K562 (cell line): Measurements from ENCODE around the gene ZP3. TPM values are rescaled to one million over a fixed set of nuclear protein-coding genes. Genes with fewer than 3 reads are reported as not detected.

Source experiments
- ARNT ChIP-seq, 2 experiments: fragments of 450-650 bp; IDR thresholded peaks; 2 replicates each; pipeline ENCODE4 v1.6.1; 2016; ENCODE audit warnings: mild to moderate bottlenecking in 1 of 2
- CBX2 ChIP-seq: fragments of 200-600 bp; sonication (generic); IDR thresholded peaks from one replicate; pipeline ENCODE4 v1.6.1; 2012; ENCODE audit warnings: mild to moderate bottlenecking, low read length, inconsistent platforms; ENCODE audit not compliant: insufficient read depth, poor library complexity, severe bottlenecking
- GATAD2A ChIP-seq: fragments of 450-650 bp; IDR thresholded peaks from 2 replicates; pipeline ENCODE4 v1.6.1; 2017
- GTF2A2 ChIP-seq: IDR thresholded peaks from 2 replicates; pipeline ENCODE4 v1.6.1; 2016; ENCODE audit warnings: mild to moderate bottlenecking, missing genetic modification characterization, missing compliant biosample characterization
- ILK ChIP-seq: fragments of 450-650 bp; IDR thresholded peaks from 2 replicates; pipeline ENCODE4 v1.6.1; 2016; ENCODE audit warnings: missing genetic modification characterization, low read depth, mild to moderate bottlenecking, missing compliant biosample characterization, moderate library complexity, borderline replicate concordance
- KDM5B ChIP-seq: fragments of 200-600 bp; sonication (generic); IDR thresholded peaks from 2 replicates; pipeline ENCODE4 v1.6.1; 2012; ENCODE audit warnings: low read depth, mild to moderate bottlenecking, moderate library complexity, low read length, control low read depth, inconsistent platforms; ENCODE audit not compliant: insufficient replicate concordance
- KLF10 ChIP-seq: fragments of 250-450 bp; sonication (Bioruptor Pico); IDR thresholded peaks from 2 replicates; pipeline ENCODE4 v1.6.1; 2021; ENCODE audit warnings: matching md5 sums
- L3MBTL2 ChIP-seq: fragments of 450-650 bp; IDR thresholded peaks from 2 replicates; pipeline ENCODE4 v1.6.1; 2016; ENCODE audit warnings: mild to moderate bottlenecking, moderate library complexity
- NCOA1 ChIP-seq: fragments of 450-650 bp; IDR thresholded peaks from 2 replicates; pipeline ENCODE4 v1.6.1; 2016; ENCODE audit warnings: low read depth
- RFX1 ChIP-seq: fragments of 450-650 bp; IDR thresholded peaks from 2 replicates; pipeline ENCODE4 v1.6.1; 2016; ENCODE audit warnings: mild to moderate bottlenecking, moderate library complexity
- ZC3H4 ChIP-seq: sonication (generic); formaldehyde crosslinking; IDR thresholded peaks from 2 replicates; pipeline ENCODE4 v1.9.0; 2021; ENCODE audit warnings: missing genetic modification reagents, borderline replicate concordance
- ZNF41 ChIP-seq: fragments of 250-450 bp; sonication (Bioruptor Pico); conservative IDR thresholded peaks from 2 replicates; pipeline ENCODE4 v1.4.0; 2020; ENCODE audit warnings: mild to moderate bottlenecking
- ZNF764 ChIP-seq: fragments of 250-450 bp; sonication (Bioruptor Pico); IDR thresholded peaks from 2 replicates; pipeline ENCODE4 v1.4.0; 2020; ENCODE audit warnings: low read depth, mild to moderate bottlenecking, moderate library complexity
- polyA plus RNA-seq, 8 experiments: library from polyadenylated mRNA; depleted of rRNA in 4 of 8; stranded (reverse) in 5 of 8; unstranded in 3 of 8; fragments of >200 nt; fragmentation: Nextera tagmentation in 2 of 8; fragmentation: Illumina TruSeq in 1 of 8; extraction: Ambion mirVana in 2 of 8; extraction: Trizol in 1 of 8; gene quantifications; 2 replicates each; pipeline versions ENCODE4 v1.2.1 to v1.2.3, GENCODE V29; 2011 to 2014; ENCODE audit warnings: inconsistent platforms in 1 of 8, missing spikeins in 1 of 8
- total RNA-seq, 7 experiments: library from RNA; depleted of rRNA in 6 of 7; stranded (reverse); fragments of >200 nt in 6 of 7; fragmentation: Illumina TruSeq in 2 of 7; extraction: Trizol in 2 of 7; gene quantifications; 2 replicates each; pipeline versions ENCODE4 v1.2.1 to v1.2.3, GENCODE V29; 2011 to 2021; ENCODE audit warnings: low replicate concordance in 1 of 7
- TF ChIP-seq, protein P1 (sequence below): fragments of 450-650 bp; formaldehyde crosslinking; IDR thresholded peaks from 2 replicates; pipeline ENCODE4 v1.4.0; 2022; ENCODE audit warnings: missing genetic modification characterization
- TF ChIP-seq, protein P2 (sequence below): fragments of 450-650 bp; formaldehyde crosslinking; IDR thresholded peaks from 2 replicates; pipeline ENCODE4 v1.4.0; 2020; ENCODE audit warnings: mild to moderate bottlenecking
- TF ChIP-seq, protein P3 (sequence below): fragments of 250-450 bp; sonication (Bioruptor Pico); IDR thresholded peaks from 2 replicates; pipeline ENCODE4 v1.5.1; 2021; ENCODE audit warnings: mild to moderate bottlenecking
- TF ChIP-seq, protein P4 (sequence below): sonication (generic); formaldehyde crosslinking; IDR thresholded peaks from 2 replicates; pipeline ENCODE4 v1.8.1; 2023; ENCODE audit warnings: mild to moderate bottlenecking, missing genetic modification reagents
- TF ChIP-seq, protein P5 (sequence below): sonication (generic); formaldehyde crosslinking; IDR thresholded peaks from 2 replicates; pipeline ENCODE4 v1.8.0; 2022; ENCODE audit warnings: missing genetic modification reagents, mild to moderate bottlenecking, borderline replicate concordance
- TF ChIP-seq, protein P6 (sequence below): fragments of 250-450 bp; sonication (Bioruptor Pico); IDR thresholded peaks from 2 replicates; pipeline ENCODE4 v1.8.0; 2021; ENCODE audit warnings: mild to moderate bottlenecking, moderate library complexity

The ZP3 gene
- total and polyA plus RNA-seq, 9 of the 15 experiments (the other 6 are each of a cell fraction or from before 2014, with no cell fraction given), result 1.4 to 3.8 (median 2.4) TPM

DNA sequence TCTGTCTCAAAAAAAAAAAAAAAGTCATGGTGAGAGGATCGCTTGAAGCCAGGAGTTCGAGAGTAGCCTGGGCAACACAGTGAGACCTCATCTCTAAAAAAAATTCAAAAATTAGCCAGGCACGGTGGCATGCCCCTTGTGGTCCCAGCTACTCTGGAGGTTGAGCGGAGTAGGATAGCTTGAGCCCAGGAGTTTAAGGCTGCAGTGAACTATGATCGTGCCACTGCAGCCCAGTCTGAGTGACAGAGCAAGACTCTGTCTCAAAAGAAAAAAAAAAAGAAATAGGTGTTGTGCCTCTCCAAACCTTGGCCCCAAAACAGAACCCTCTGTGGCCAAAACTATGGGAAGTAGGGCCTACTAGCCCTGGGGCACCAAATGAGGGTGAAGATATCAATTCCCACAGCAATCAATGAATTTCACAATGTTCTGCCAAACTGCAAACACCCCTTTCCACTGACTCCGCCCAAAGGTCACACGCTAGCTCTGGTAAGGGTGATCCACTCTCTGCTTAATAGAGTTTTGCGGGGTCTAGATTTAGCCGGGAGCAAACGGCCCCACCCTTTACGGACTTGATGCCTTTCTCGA lies 32.1 kb upstream of the ZP3 start (continued):
- TF ChIP-seq, protein P1, sequence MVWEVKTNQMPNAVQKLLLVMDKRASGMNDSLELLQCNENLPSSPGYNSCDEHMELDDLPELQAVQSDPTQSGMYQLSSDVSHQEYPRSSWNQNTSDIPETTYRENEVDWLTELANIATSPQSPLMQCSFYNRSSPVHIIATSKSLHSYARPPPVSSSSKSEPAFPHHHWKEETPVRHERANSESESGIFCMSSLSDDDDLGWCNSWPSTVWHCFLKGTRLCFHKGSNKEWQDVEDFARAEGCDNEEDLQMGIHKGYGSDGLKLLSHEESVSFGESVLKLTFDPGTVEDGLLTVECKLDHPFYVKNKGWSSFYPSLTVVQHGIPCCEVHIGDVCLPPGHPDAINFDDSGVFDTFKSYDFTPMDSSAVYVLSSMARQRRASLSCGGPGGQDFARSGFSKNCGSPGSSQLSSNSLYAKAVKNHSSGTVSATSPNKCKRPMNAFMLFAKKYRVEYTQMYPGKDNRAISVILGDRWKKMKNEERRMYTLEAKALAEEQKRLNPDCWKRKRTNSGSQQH (CRISPR knock-in tag), result no peak
- TF ChIP-seq GTF2A2 (no peak), L3MBTL2 (no peak), ZNF764 (peak; percentile 71; the same call in 1 of the 2 replicates), GATAD2A (no peak), ZNF41 (CRISPR knock-in tag) (0 out of 2 replicates have a peak, but pooled peaks have one; percentile 10), NCOA1 (peak; percentile 26; the same call in 1 of the 2 replicates), ZC3H4 (CRISPR knock-in tag) (no peak), KDM5B (peak; percentile 2), KLF10 (CRISPR knock-in tag) (no peak), RFX1 (no peak), ARNT (IDR thresholded peaks at IDR 0.05) (no peak), ILK (no peak), CBX2 (no peak)
- TF ChIP-seq, protein P2, sequence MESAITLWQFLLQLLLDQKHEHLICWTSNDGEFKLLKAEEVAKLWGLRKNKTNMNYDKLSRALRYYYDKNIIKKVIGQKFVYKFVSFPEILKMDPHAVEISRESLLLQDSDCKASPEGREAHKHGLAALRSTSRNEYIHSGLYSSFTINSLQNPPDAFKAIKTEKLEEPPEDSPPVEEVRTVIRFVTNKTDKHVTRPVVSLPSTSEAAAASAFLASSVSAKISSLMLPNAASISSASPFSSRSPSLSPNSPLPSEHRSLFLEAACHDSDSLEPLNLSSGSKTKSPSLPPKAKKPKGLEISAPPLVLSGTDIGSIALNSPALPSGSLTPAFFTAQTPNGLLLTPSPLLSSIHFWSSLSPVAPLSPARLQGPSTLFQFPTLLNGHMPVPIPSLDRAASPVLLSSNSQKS (CRISPR knock-in tag), result peak; percentile 39; the same call in 1 of the 2 replicates
- TF ChIP-seq, protein P3, sequence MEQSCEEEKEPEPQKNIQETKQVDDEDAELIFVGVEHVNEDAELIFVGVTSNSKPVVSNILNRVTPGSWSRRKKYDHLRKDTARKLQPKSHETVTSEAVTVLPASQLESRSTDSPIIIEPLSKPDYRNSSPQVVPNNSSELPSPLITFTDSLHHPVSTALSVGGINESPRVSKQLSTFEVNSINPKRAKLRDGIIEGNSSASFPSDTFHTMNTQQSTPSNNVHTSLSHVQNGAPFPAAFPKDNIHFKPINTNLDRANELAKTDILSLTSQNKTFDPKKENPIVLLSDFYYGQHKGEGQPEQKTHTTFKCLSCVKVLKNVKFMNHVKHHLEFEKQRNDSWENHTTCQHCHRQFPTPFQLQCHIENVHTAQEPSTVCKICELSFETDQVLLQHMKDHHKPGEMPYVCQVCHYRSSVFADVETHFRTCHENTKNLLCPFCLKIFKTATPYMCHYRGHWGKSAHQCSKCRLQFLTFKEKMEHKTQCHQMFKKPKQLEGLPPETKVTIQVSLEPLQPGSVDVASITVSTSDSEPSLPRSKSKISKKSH (CRISPR knock-in tag), result no peak
- TF ChIP-seq, protein P4, sequence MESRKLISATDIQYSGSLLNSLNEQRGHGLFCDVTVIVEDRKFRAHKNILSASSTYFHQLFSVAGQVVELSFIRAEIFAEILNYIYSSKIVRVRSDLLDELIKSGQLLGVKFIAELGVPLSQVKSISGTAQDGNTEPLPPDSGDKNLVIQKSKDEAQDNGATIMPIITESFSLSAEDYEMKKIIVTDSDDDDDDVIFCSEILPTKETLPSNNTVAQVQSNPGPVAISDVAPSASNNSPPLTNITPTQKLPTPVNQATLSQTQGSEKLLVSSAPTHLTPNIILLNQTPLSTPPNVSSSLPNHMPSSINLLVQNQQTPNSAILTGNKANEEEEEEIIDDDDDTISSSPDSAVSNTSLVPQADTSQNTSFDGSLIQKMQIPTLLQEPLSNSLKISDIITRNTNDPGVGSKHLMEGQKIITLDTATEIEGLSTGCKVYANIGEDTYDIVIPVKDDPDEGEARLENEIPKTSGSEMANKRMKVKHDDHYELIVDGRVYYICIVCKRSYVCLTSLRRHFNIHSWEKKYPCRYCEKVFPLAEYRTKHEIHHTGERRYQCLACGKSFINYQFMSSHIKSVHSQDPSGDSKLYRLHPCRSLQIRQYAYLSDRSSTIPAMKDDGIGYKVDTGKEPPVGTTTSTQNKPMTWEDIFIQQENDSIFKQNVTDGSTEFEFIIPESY (CRISPR knock-in tag), result no peak
- TF ChIP-seq, protein P5, sequence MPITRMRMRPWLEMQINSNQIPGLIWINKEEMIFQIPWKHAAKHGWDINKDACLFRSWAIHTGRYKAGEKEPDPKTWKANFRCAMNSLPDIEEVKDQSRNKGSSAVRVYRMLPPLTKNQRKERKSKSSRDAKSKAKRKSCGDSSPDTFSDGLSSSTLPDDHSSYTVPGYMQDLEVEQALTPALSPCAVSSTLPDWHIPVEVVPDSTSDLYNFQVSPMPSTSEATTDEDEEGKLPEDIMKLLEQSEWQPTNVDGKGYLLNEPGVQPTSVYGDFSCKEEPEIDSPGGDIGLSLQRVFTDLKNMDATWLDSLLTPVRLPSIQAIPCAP (CRISPR knock-in tag), result no peak
- TF ChIP-seq, protein P6, sequence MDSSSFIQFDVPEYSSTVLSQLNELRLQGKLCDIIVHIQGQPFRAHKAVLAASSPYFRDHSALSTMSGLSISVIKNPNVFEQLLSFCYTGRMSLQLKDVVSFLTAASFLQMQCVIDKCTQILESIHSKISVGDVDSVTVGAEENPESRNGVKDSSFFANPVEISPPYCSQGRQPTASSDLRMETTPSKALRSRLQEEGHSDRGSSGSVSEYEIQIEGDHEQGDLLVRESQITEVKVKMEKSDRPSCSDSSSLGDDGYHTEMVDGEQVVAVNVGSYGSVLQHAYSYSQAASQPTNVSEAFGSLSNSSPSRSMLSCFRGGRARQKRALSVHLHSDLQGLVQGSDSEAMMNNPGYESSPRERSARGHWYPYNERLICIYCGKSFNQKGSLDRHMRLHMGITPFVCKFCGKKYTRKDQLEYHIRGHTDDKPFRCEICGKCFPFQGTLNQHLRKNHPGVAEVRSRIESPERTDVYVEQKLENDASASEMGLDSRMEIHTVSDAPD, result no peak
